HEK293 (cell line): ENCODE measurements around the gene NKD2.

Source experiments
- CTCF ChIA-PET: fragments of 350-600 bp; formaldehyde crosslinking; extraction: SDS; loops from one replicate; lab custom pipeline; 2021; ENCODE audit warnings: antibody characterized with exemption; lab: Yijun Ruan, JAX
- POLR2A ChIA-PET: fragments of 300-600 bp; formaldehyde crosslinking; extraction: SDS; loops from one replicate; lab custom pipeline; 2020; ENCODE audit warnings: antibody characterized with exemption, inconsistent platforms; lab: Yijun Ruan, JAX
- H3K27ac ChIP-seq: fragments of 200-500 bp; sonication (Bioruptor generic); 2 replicates; pipeline ENCODE4 v1.5.1; 2014; ENCODE audit warnings: low read depth, low read length, control low read depth, inconsistent platforms; ENCODE audit errors: extremely low read depth
- H3K36me3 ChIP-seq, 2 experiments: fragments of 200-500 bp in 1 of 2; sonication (Bioruptor generic) in 1 of 2; 1 replicate in 1 of 2; 2 replicates in 1 of 2; pipeline ENCODE4 v1.5.1; 2014 to 2017; ENCODE audit warnings: inconsistent platforms in 2 of 2, low read length in 2 of 2; ENCODE audit not compliant: control insufficient read depth in 2 of 2, insufficient read depth in 1 of 2
- H3K4me1 ChIP-seq: fragments of 200-500 bp; sonication (Bioruptor generic); 2 replicates; pipeline ENCODE4 v1.5.1; 2014; ENCODE audit warnings: mild to moderate bottlenecking, low read length, inconsistent platforms; ENCODE audit not compliant: control insufficient read depth, insufficient read depth
- H3K4me3 ChIP-seq: 2 replicates; pipeline ENCODE4 v1.5.1; 2011; ENCODE audit warnings: low read depth, mild to moderate bottlenecking, control low read depth, low read length, moderate library complexity
- H3K9me3 ChIP-seq: fragments of 200-500 bp; sonication (Bioruptor generic); 2 replicates; pipeline ENCODE4 v1.5.1; 2014; ENCODE audit warnings: low read depth, low read length, inconsistent platforms; ENCODE audit not compliant: control insufficient read depth, insufficient read depth
- EGR2 ChIP-seq: fragments of 450-650 bp; formaldehyde crosslinking; IDR thresholded peaks from 2 replicates; pipeline ENCODE4 v1.5.1; 2016; ENCODE audit warnings: low read depth, missing biosample characterization, missing genetic modification characterization
- GLIS1 ChIP-seq: fragments of 450-650 bp; formaldehyde crosslinking; IDR thresholded peaks from 2 replicates; pipeline ENCODE4 v1.5.1; 2016; ENCODE audit warnings: missing biosample characterization, missing genetic modification characterization
- OSR2 ChIP-seq: fragments of 450-650 bp; formaldehyde crosslinking; IDR thresholded peaks from 2 replicates; pipeline ENCODE4 v1.5.1; 2016; ENCODE audit warnings: missing biosample characterization, missing genetic modification characterization
- SP2 ChIP-seq: fragments of 450-650 bp; formaldehyde crosslinking; IDR thresholded peaks from 2 replicates; pipeline ENCODE4 v1.5.1; 2016; ENCODE audit warnings: missing biosample characterization, missing genetic modification characterization
- SP3 ChIP-seq: fragments of 450-650 bp; formaldehyde crosslinking; IDR thresholded peaks from 2 replicates; pipeline ENCODE4 v1.5.1; 2016; ENCODE audit warnings: missing biosample characterization, missing genetic modification characterization
- ZFHX2 ChIP-seq: fragments of 450-650 bp; formaldehyde crosslinking; conservative IDR thresholded peaks from 2 replicates; pipeline ENCODE4 v1.5.1; 2016; ENCODE audit warnings: missing biosample characterization, missing genetic modification characterization
- ZNF138 ChIP-seq: fragments of 450-650 bp; formaldehyde crosslinking; IDR thresholded peaks from 2 replicates; pipeline ENCODE4 v1.5.1; 2016; ENCODE audit warnings: missing biosample characterization, missing genetic modification characterization, borderline replicate concordance
- ZNF292 ChIP-seq: fragments of 450-650 bp; formaldehyde crosslinking; IDR thresholded peaks from 2 replicates; pipeline ENCODE4 v1.5.1; 2016; ENCODE audit warnings: low read depth, missing biosample characterization, missing genetic modification characterization, borderline replicate concordance
- ZNF324 ChIP-seq: fragments of 450-650 bp; formaldehyde crosslinking; IDR thresholded peaks from 2 replicates; pipeline ENCODE4 v1.5.1; 2016; ENCODE audit warnings: missing biosample characterization, missing genetic modification characterization
- ZNF423 ChIP-seq: fragments of 450-650 bp; formaldehyde crosslinking; IDR thresholded peaks from 2 replicates; pipeline ENCODE4 v1.5.1; 2016; ENCODE audit warnings: missing biosample characterization, missing genetic modification characterization
- ZNF433 ChIP-seq: fragments of 450-650 bp; formaldehyde crosslinking; IDR thresholded peaks from 2 replicates; pipeline ENCODE4 v1.5.1; 2016; ENCODE audit warnings: missing biosample characterization, missing genetic modification characterization, low read depth
- ZNF560 ChIP-seq: fragments of 450-650 bp; formaldehyde crosslinking; IDR thresholded peaks from 2 replicates; pipeline ENCODE4 v1.5.1; 2017; ENCODE audit warnings: missing biosample characterization, missing genetic modification characterization, borderline replicate concordance
- ZNF664 ChIP-seq: fragments of 450-650 bp; formaldehyde crosslinking; IDR thresholded peaks from 2 replicates; pipeline ENCODE4 v1.5.1; 2016; ENCODE audit warnings: missing biosample characterization, missing genetic modification characterization
- ZNF768 ChIP-seq: fragments of 450-650 bp; formaldehyde crosslinking; IDR thresholded peaks from 2 replicates; pipeline ENCODE4 v1.5.1; 2018; ENCODE audit warnings: missing biosample characterization, mild to moderate bottlenecking, missing genetic modification characterization
- ZNF777 ChIP-seq: fragments of 450-650 bp; formaldehyde crosslinking; IDR thresholded peaks from 2 replicates; pipeline ENCODE4 v1.5.1; 2017; ENCODE audit warnings: missing biosample characterization, missing genetic modification characterization, borderline replicate concordance
- TF ChIP-seq, protein P1 (sequence below): fragments of 450-650 bp; formaldehyde crosslinking; IDR thresholded peaks from 2 replicates; pipeline ENCODE4 v1.5.1; 2016; ENCODE audit warnings: missing biosample characterization, missing genetic modification characterization
- TF ChIP-seq, protein P2 (sequence below): fragments of 450-650 bp; formaldehyde crosslinking; IDR thresholded peaks from 2 replicates; pipeline ENCODE4 v1.5.1; 2016; ENCODE audit warnings: missing biosample characterization, missing genetic modification characterization
- TF ChIP-seq, protein P3 (sequence below): fragments of 450-650 bp; formaldehyde crosslinking; IDR thresholded peaks from 2 replicates; pipeline ENCODE4 v1.5.1; 2017; ENCODE audit warnings: missing biosample characterization, missing genetic modification characterization
- TF ChIP-seq, protein P4 (sequence below): fragments of 450-650 bp; formaldehyde crosslinking; IDR thresholded peaks from 2 replicates; pipeline ENCODE4 v1.5.1; 2016; ENCODE audit warnings: missing biosample characterization, missing genetic modification characterization

The NKD2 gene

DNA sequence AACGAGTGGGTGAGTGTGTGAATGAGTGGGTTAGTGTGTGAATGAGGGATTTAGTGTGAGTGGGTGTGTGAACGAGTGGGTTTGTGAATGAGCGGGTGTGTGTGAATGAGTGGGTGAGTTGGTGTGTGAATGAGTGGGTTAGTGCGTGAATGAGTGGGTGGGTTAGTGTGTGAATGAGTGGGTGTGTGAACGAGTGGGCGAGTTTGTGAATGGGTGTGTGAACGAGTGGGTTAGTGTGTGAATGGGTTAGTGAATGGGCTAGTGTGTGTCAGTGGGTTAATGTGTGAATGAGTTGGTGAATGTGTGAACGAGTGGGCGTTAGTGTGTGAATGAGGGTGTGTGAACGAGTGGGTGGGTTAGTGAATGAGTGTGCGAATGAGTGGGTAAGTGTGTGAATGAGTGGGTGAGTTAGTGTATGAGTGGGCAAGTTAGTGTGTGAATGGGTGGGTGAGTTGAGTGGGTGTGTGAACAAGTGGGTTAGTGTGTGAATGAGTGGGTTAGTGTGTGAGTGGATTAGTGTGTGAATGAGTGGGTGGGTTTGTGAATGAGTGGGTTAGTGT is 39.6 kb downstream of the NKD2 start:
- CTCF ChIA-PET: no interaction called here
- H3K4me1 ChIP-seq: no peaks in the 10 kb centered on the region
- no peak overlapping the region for H3K27ac ChIP-seq
- H3K4me3 ChIP-seq: no peak overlapping the region
- TF ChIP-seq SP2 (tag by site-specific recombination) (no peak), EGR2 (tag by site-specific recombination) (peak; percentile 82), ZNF777 (tag by site-specific recombination) (no peak), SP3 (no peak), ZNF292 (tag by site-specific recombination) (no peak), ZNF423 (no peak), ZNF324 (no peak), ZFHX2 (tag by site-specific recombination) (peak; percentile 91)
- POLR2A ChIA-PET: no interaction called here
- H3K36me3 ChIP-seq: peaks cover 0 to 19% of the 10 kb centered on the region in 2 experiments; a peak in 1 of 3 replicates
- H3K9me3 ChIP-seq: no peaks in the 10 kb centered on the region

GRCh38 chr5:1048861-1049838 is 40.5 kb downstream of the NKD2 start:
- TF ChIP-seq, protein P1, sequence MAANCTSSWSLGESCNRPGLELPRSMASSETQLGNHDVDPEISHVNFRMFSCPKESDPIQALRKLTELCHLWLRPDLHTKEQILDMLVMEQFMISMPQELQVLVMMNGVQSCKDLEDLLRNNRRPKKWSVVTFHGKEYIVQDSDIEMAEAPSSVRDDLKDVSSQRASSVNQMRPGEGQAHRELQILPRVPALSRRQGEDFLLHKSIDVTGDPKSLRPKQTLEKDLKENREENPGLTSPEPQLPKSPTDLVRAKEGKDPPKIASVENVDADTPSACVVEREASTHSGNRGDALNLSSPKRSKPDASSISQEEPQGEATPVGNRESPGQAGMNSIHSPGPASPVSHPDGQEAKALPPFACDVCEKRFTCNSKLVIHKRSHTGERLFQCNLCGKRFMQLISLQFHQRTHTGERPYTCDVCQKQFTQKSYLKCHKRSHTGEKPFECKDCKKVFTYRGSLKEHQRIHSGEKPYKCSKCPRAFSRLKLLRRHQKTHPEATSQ: no peak
- TF ChIP-seq OSR2 (no peak), ZNF664 (no peak), ZNF433 (tag by site-specific recombination) (no peak), ZNF560 (tag by site-specific recombination) (no peak), ZNF138 (tag by site-specific recombination) (no peak), GLIS1 (no peak), ZNF768 (tag by site-specific recombination) (no peak)
- TF ChIP-seq, protein P2, sequence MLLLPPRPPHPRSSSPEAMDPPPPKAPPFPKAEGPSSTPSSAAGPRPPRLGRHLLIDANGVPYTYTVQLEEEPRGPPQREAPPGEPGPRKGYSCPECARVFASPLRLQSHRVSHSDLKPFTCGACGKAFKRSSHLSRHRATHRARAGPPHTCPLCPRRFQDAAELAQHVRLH: no peak
- TF ChIP-seq, protein P3, sequence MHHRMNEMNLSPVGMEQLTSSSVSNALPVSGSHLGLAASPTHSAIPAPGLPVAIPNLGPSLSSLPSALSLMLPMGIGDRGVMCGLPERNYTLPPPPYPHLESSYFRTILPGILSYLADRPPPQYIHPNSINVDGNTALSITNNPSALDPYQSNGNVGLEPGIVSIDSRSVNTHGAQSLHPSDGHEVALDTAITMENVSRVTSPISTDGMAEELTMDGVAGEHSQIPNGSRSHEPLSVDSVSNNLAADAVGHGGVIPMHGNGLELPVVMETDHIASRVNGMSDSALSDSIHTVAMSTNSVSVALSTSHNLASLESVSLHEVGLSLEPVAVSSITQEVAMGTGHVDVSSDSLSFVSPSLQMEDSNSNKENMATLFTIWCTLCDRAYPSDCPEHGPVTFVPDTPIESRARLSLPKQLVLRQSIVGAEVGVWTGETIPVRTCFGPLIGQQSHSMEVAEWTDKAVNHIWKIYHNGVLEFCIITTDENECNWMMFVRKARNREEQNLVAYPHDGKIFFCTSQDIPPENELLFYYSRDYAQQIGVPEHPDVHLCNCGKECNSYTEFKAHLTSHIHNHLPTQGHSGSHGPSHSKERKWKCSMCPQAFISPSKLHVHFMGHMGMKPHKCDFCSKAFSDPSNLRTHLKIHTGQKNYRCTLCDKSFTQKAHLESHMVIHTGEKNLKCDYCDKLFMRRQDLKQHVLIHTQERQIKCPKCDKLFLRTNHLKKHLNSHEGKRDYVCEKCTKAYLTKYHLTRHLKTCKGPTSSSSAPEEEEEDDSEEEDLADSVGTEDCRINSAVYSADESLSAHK (tag by site-specific recombination): no peak
- TF ChIP-seq, protein P4, sequence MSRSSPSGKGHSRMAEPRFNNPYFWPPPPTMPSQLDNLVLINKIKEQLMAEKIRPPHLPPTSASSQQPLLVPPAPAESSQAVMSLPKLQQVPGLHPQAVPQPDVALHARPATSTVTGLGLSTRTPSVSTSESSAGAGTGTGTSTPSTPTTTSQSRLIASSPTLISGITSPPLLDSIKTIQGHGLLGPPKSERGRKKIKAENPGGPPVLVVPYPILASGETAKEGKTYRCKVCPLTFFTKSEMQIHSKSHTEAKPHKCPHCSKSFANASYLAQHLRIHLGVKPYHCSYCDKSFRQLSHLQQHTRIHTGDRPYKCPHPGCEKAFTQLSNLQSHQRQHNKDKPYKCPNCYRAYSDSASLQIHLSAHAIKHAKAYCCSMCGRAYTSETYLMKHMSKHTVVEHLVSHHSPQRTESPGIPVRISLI (tag by site-specific recombination): no peak
- ChIA-PET CTCF (interaction anchor here (1.5 to 2.9 kb wide), 2 partner anchors 118 to 125 kb away, joined by 3 to 9 read pairs; no protein-coding TSS in a partner anchor), POLR2A (no interaction called here)
- Histone ChIP-seq H3K36me3 (peaks cover 0 to 27% of the 10 kb centered on the region in 2 experiments; a peak in 1 of 3 replicates), H3K4me1 (no peaks in the 10 kb centered on the region), H3K9me3 (no peaks in the 10 kb centered on the region), H3K4me3 (no peak overlapping the region), H3K27ac (no peak overlapping the region)
